OCI-M1 (cell line): ENCODE results near the gene STMN3.

Source experiments
- DNase-seq: peaks from one replicate; lab custom pipeline; 2025; lab: John Stamatoyannopoulos, UW

STMN3 gene

DNA sequence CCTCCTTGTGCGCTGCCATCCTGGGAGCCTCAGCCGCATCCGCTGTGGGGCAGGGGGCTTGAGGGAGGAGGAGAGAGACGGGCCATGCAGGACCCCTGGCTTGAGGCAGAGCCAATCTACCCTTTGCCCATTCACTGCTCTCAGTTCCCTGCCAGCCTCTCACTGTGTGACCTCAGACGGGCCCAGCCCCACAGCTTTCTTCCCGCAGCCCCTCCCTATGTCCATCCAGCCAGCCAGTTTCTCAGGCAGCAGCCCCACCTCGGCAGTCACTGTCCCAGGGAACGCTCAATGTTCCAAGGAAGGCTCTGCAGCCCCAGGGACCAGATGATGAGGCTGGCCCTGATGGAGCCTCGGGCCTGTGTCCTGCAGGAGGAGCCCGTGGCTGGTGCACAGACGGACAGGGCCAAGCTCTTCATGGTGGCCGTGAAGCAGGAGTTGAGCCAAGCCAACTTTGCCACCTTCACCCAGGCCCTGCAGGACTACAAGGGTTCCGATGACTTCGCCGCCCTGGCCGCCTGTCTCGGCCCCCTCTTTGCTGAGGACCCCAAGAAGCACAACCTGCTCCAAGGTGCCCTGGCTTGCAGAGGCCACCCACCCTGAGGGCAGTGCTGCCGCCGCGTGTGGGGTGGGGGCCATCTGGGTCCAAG lies 39.3 kb upstream of the STMN3 start:
- no peak for DNase-seq

DNA sequence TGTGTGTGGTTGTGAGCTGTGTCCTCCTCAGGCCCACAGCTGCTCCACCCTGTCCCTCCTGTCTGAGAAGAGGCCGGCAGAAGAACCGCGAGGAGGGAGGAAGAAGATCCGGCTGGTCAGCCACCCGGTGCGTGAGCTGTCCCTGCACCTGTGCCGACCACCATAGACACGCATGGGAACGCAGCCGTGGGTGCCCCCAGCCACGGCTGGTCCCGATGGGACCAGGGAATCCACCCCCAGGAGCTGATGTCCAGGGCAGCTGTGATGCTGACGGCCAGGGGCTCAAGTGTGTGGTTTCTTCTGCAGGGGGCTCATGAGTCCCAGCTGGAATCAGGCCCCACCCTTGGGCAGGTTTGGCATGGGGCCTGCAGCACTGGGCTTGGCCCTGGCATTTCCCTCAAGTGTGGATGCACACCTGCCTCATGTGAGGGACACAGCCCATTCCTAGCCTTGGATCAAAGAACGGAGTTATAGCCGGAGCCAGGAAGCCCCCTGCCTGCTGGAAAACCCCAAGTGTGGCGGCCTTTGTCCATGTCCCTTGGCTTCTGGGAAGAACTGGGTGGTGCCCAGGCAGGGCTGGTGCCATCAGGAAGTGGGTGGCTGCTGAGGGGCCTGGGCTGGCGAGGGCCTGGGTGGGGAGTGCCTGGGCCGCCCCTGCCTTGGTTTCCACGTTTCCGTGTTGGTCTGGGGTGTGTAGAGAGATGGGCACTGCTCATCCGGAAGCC lies 38.6 kb upstream of the STMN3 start:
- no peak for DNase-seq

DNA sequence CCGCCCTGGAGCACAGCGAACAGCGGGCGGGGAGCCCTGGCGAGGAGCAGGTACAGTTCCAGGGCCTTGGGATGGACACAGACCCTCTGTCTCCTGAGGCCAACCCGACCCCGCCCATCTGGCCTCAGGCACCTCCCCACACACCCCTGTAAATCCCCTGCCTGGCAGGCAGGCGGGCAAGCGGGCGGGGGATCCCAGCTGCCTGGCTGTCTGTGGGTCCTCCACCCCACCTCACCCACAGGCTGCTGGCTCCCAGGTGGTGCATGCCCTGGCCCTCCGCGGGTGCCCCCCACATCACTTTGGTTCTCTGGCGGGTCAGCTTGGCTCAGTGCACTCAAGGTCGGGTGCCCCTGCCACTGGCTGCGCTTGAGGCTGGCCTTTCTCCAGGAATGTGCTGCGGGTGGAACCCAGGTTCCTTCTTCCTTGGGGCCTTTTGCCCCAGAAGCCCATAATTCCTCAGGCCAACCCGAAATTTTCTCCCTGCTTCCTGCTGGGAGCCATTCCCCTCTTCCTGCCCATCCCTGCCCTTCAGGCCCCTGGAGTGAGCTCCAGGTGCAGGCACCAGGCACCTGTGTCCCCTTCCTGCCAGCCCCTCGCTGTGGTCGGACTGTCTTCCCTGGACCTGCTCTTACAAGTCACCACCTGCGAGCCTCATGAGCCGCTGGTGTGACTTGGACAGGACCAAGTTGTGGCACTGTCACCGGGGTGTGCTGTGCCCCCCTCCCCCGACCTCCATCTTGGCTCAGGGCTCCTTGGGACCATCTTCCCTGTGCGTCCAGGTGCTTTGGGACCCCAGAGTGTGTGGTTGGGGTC lies 37.9 kb upstream of the STMN3 start:
- no peak for DNase-seq

DNA sequence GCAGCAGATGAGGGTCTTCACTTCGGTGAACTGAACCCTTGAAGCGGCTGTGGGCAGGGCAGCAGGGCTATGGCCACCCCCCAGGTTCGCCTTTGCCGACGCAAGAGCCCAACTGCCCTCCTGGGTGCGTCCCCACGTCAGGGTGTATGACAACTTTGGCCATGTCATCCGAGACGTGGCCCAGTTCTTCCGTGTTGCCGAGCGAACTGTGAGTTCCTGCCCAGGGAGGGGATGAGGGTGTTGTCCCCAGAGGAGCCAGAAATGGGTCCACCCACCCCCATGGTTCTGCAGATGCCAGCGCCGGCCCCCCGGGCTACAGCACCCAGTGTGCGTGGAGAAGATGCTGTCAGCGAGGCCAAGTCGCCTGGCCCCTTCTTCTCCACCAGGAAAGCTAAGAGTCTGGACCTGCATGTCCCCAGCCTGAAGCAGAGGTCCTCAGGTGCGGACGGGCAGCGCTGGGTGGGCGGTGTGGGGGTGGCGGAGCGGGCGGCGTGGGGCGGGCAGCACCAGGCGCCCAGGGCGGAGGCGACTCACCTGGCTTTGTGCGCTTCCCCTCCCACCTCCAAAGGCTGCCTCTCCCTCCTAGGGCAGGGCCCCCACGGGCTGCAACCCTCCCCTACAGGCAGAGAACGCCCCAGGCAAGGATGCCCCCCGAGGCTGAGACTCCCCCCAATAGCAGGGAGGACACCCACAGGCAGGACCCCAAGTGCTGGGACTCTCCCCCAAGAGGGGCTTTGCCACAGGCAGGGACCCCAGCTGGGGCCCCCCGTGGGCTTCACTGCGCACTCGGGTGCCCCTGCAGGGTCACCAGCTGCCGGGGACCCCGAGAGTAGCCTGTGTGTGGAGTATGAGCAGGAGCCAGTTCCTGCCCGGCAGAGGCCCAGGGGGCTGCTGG lies 37.0 kb upstream of the STMN3 start:
- no peak for DNase-seq

DNA sequence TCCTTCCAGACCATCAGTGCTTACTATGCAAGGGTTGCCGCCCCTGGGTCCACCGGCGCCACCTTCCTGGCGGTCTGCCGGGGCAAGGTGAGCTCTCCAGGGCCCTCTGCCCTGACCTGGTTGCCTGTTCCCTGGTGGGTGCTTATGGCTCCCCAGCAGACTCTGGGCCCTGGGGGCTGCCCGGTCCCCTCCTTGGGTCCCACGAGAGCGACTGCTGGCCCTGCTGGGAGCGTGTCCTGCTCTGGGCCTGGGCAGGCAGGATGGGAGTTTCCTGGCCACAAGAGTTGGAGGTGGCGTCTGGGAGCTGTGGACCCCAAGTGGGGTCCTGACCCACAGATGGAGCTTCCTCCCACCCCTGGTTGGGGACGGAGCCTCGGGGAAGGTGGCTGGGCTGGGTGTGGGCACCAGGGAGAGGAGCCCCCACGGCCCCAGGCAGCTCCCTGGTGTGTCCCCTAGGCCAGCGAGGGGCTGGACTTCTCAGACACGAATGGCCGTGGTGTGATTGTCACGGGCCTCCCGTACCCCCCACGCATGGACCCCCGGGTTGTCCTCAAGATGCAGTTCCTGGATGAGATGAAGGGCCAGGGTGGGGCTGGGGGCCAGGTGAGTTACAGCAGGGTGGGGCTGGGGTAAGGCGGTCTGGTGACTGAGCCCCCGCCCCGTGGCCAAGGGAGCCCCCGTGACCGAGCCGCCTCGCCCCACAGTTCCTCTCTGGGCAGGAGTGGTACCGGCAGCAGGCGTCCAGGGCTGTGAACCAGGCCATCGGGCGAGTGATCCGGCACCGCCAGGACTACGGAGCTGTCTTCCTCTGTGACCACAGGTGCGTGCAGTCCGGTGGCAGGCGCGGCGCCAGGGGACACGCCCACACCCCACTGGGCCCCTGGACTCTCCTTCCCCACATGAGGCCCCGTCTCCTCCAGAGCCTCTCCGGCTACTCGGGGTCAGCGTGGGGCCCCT lies 36.1 kb upstream of the STMN3 start:
- DNase-seq = no peak

DNA sequence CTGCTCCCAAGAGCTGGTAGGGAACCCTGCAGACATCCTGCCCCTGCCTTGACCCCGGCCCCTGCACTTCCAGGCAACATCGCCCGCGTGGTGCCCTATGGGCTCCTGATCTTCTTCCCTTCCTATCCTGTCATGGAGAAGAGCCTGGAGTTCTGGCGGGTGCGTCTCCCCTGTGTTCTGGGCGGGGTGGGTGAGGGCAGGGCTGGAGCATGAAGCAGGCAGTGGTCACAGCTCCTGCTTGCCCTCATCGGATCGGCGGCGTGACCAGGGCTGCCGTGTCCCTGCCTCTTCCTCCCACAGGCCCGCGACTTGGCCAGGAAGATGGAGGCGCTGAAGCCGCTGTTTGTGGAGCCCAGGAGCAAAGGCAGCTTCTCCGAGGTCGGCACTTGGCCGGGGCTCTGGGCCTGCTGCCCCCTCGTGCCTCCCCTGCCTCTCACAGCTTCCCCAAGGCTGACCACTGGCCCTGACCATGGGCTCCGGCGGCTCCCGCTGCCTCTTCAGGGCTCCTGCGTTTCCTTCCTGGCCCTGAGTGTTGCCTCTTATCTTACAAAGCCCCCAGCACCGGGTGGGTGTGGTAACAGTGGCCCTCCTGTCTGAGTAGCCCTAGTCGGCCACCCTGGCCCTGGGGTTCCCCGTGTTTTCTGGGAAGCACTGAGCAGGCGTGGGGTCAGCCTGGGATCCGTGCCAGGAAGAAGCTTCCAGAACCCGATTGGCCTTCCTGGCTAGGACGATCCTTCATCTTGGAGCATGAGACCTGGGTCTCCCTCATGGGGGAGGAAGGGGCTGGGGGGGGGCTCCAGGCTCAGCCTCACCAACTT lies 35.2 kb upstream of the STMN3 start:
- DNase-seq = no peak

DNA sequence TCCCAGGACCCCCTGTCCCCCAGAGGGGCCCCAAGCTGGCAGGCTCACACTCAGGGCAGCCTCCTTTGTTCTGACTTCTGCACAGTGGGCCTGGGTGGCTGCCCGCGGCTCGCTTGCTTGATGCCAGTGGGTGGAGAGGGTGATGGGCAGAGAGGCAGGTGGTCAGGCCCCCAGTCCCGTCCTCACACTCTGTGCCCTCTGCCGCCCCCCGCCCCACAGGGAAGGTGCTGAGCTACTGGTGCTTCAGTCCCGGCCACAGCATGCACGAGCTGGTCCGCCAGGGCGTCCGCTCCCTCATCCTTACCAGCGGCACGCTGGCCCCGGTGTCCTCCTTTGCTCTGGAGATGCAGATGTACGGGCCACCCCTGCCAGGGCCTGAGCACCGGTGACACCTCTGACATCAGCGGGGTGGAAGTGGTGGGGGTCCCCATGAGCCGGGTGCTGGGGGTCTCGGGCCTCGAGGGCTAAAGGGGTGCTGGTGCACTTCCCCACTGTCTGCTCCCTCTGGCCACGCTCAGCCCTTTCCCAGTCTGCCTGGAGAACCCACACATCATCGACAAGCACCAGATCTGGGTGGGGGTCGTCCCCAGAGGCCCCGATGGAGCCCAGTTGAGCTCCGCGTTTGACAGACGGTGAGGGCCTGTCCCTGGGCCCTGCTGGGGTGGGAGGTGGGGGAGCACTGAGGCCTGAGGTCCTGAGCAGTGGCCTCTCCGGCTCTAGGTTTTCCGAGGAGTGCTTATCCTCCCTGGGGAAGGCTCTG lies 34.4 kb upstream of the STMN3 start:
- DNase-seq = no peak

DNA sequence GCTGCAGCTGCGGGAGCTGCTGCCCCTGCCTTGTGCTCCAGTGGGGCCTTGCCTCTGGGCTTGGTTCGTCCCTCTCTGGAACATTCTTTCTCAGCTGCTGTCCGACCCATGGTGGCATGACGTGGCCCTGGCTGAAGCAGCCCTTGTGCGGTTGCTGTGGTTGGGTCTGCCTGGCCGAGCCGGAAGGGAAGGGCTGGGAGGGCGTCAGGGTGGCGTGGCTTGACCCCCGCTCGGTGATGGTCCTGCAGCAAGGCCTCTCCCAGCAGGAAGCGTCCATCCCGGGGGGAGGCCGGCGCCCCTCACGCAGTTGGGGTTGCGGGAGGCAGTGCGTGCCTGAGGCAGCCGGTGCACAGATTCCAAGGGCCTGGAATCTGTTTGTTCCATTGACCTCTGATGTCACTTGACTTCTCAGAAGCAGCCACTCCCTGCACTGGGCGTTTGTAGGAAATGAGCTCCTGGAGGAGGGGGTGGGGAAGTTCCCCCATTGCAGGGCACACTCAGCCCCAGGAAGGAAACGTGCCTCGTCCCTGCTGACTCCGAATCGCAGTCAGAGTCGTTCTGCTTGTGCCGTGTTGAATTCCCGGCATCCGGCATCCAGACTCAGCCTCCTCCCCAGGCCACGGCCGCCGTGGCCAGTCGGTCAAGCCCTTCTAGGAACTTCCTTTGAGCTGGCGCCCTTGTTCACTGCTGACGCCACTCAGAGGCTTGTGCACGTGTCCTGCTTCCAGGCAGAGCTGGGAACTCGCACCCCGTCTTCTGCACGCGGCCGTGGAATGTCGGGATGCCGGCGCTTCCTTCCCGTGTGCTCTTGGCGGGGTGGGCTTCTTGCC lies 33.5 kb upstream of the STMN3 start:
- no peak for DNase-seq

DNA sequence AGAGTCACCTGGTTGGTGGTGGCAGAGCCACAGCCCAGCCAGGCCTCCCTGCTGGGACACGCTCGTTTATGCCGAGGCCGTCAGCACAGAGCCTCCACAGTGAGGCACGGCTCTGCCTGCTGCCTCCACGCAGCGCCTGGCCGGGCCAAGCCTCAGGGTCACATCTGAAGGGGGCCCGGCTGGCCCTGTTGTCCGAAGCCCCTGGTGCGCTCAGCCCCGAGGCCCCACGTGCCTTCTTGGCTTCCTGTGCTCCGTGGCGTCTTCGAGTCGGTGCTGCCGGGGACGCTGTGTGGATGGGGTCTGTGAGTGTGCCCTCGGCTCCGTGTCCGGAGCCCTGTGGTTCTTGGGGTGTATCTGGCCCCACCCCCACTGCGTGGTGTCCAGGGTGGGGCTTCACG lies 32.9 kb upstream of the STMN3 start:
- no peak for DNase-seq

DNA sequence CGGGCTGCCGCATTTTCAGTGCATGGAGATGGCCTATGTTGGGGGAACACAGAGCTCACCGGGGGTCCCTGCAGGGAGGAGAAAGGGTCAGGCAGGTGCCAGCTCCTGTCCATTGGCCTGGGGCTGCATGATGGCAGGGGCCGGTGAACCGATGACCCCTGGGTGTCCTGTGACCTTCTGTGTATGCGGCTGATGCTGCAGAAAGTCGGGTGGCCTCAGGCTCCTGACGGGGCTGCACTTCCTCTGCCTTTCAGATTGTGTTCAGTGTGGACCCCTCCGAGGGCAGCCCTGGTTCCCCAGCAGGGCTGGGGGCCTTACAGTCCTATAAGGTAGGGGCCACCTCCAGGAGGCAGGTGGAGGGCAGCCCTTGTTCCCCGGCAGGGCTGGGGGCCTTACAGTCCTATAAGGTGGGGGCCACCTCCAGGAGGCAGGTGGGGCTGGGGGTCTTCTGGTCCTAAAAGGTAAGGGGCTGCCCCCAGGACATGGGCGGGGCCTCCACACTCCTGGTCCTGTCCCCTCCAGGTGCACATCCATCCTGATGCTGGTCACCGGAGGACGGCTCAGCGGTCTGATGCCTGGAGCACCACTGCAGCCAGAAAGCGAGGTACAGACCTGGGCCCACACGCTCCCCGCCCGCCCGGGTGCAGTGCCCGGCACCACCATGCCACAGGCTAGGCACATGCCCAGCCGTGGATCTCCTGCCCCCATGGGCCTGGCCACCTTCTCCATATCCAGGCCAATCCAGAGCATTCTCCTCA lies 32.2 kb upstream of the STMN3 start:
- no peak for DNase-seq

DNA sequence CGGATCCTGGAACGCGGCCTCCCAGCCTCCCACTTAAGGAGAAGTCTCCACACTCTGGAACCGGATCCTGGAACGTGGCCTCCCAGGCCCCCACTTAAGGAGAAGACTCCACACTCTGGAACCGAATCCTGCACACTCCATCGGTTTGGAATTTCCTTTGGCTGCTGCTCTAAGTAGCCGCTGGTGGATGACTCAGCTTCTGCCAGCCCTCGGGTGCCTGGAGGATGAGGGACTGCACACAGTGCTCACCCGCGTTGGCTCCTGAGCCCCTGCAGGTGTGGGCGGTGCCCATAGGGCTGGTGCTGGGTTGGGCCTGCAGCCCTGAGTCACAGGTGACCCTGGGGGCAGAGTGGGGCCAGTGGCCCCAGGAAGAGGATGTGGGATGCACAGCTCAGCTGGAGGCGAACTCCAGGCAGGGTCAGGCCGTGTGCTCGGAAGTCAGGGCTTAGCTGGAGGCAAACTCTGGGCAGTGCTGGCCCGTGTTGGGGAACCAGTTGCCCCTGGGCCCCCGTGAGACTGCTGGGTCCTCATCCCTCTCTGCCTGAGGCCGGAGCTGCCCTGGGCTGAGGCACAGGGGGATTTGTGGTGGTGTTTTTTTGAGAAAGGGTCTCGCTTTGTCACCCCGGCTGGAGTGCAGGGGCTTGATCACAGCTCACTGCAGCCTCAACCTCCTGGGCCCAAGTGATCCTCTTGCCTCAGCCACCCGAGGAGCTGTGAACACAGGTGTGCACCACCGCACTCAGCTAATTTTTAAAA lies 29.3 kb upstream of the STMN3 start:
- DNase-seq = no peak

DNA sequence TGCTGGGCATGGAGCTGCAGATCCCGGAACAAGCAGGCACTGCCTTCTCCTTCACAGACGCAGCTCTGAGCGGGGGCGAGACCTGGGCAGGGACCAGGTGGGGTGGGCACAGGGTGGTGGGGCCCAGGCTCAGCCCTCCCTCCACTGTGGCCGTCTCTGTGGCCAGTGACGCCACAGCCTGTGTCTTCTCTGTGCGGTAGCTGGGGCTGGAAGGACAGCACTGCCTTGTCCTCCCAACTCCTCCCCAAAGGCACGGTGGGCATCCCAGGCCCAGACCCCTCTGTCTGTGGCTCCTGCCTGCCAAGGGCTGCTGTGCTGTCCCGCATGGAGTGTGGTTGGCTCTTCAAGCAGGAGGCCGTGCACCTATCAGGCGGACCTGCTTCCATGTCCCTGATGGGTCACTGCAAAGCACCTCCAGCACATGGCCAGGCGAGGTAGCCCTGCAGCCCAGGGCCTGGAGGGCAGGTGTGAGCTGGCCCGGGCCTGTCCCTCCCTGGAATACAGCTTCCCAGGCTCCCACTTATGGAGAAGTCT lies 28.5 kb upstream of the STMN3 start:
- no peak for DNase-seq

DNA sequence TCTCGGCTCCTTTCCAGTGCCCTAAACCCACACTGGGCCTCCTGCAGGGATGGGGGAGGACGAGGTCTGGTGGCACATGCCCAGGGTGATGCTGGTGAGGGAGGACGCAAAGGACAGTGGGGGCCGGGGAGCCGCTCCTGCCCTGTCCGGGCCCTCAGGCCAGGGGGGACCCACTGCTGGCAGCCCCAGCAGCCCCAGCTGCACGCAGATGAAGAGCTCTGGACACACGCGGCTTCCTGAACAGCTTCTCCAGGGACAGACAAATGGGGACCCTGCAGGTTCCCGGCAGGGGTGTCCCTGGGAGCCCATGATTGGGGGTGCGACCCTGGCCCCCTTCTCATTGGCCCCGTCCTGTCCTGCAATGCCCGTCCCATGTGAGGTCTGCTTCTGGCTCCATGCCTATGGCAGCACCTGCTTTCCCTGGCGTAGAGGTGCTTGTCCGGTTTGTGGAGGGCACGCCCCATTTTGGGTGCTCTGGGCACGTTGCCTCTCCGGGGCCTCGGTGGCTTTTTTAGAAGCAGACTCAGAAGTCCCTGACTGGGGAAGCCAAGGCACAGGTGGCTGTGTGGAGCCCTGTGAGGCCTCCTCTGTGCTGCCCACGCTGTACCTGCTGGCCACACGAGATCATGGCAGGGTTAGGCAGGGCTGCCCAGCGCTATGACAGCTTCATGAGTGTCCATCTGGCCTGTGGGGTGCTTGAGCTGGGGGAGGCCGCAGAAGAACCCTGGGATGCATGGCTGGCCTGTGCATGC lies 27.8 kb upstream of the STMN3 start:
- DNase-seq = no peak

DNA sequence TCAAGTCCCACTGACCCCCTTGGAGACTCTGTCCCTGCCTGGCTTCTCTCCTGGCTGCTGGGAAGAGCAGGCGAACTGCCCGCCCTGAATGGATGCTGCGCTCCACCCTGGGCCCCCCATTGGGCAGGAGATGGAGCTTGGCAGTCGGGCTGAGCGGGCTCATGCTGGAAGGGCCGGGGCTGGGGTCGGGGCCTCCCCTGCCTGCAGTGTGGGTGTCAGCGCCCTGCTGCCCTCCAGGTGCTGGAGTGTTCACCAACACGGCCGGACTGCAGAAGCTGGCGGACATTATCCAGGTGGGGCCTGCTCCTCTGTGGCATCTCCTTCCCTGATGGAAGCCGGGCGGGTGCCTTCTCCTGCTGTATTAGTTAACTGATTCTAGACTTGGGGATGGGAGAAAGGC lies 27.2 kb upstream of the STMN3 start:
- no peak for DNase-seq

DNA sequence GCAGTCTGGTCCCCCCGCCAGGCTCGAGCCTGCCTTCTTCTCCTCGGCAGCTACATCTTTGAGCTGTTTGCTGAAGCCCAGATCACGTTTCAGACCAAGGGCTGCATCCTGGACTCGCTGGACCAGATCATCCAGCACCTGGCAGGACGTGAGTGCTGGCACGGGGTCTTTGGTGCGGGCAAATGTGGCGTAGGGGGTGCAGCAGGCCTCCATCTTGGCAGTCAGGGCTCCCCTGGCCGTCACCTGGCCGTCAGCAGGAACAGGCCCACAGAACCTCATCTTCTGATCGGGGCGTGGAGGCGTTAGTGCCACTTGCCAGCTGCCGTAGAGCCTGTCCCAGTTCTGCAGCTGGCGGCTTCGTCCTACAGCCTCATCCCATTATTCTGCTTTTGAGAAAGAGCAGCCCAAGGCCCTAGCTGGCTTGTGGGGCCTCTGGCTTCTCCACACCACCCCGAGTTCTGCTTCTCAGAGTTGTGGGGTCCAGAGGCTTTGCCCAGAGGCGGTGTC lies 26.6 kb upstream of the STMN3 start:
- DNase-seq = no peak
